Spleen (tissue), 11 donors: ENCODE results near the gene TMEM178B. TPM values are rescaled to one million over a fixed set of nuclear protein-coding genes. Genes with fewer than 3 reads are reported as not detected.

Experiments used
- DNase-seq: peaks from one replicate; pipeline ENCODE4 v3.0.0-alpha.2; 2020
- H3K27ac ChIP-seq, 8 donors: fragments of 200-600 bp; sonication (generic) in 7 of 8; 1 replicate in 4 of 8; 2 replicates in 4 of 8; pipeline versions ENCODE4 v1.5.0 to v1.8.0; 2016 to 2021; ENCODE audit warnings: inconsistent platforms in 4 of 8, mild to moderate bottlenecking in 4 of 8, moderate library complexity in 1 of 8
- H3K27me3 ChIP-seq, 7 donors: fragments of 200-600 bp; sonication (generic) in 6 of 7; replicated peaks in 1 of 7; 1 replicate in 4 of 7; 2 replicates in 3 of 7; pipeline versions ENCODE4 v1.5.0 to v1.8.0; 2016 to 2021; ENCODE audit warnings: inconsistent platforms in 3 of 7, mild to moderate bottlenecking in 1 of 7
- H3K36me3 ChIP-seq, 6 donors: fragments of 200-600 bp; sonication (generic) in 5 of 6; 1 replicate in 4 of 6; 2 replicates in 2 of 6; pipeline versions ENCODE4 v1.5.0 to v1.8.0; 2016 to 2021; ENCODE audit warnings: inconsistent platforms in 2 of 6
- H3K4me1 ChIP-seq, 6 donors: fragments of 200-600 bp; sonication (generic) in 5 of 6; 1 replicate in 3 of 6; 2 replicates in 3 of 6; pipeline versions ENCODE4 v1.5.0 to v1.8.0; 2016 to 2021; ENCODE audit warnings: inconsistent platforms in 3 of 6
- H3K4me3 ChIP-seq, 8 donors: fragments of 200-600 bp; sonication (generic) in 7 of 8; 1 replicate in 4 of 8; 2 replicates in 4 of 8; pipeline versions ENCODE4 v1.5.0 to v1.8.0; 2016 to 2021; ENCODE audit warnings: inconsistent platforms in 4 of 8, mild to moderate bottlenecking in 4 of 8, moderate library complexity in 2 of 8
- H3K9me3 ChIP-seq, 8 donors: fragments of 200-600 bp; sonication (generic) in 7 of 8; 1 replicate in 4 of 8; 2 replicates in 4 of 8; pipeline versions ENCODE4 v1.5.0 to v1.8.0; 2016 to 2021; ENCODE audit warnings: inconsistent platforms in 4 of 8
- CTCF ChIP-seq, 11 experiments: fragments of 200-600 bp in 7 of 11; fragments of 450-650 bp in 4 of 11; sonication (generic) in 4 of 11; IDR thresholded peaks in 8 of 11; conservative IDR thresholded peaks in 3 of 11; 1 replicate in 7 of 11; 2 replicates in 4 of 11; pipeline versions ENCODE4 v1.4.0 to v1.8.0; 2016 to 2021; ENCODE audit warnings: antibody characterized with exemption in 11 of 11, inconsistent platforms in 4 of 11, mild to moderate bottlenecking in 1 of 11
- POLR2A ChIP-seq, 3 donors: fragments of 450-650 bp; IDR thresholded peaks; one replicate each; pipeline ENCODE4 v1.5.1; 2017; ENCODE audit warnings: antibody characterized with exemption in 3 of 3, mild to moderate bottlenecking in 1 of 3
- POLR2AphosphoS5 ChIP-seq, 3 donors: sonication (generic); formaldehyde crosslinking; IDR thresholded peaks; one replicate each; pipeline ENCODE4 v1.5.1; 2017; ENCODE audit warnings: antibody characterized with exemption in 3 of 3
- WGBS, 5 donors: extraction: QIAGEN DNeasy Blood & Tissue Kit in 3 of 5; methylation state at CpG; one replicate each; pipeline versions ENCODE4 v1.1.5 to v1.1.7; 2013 to 2018; 5-methylcytosine and 5-hydroxymethylcytosine counted together
- intact Hi-C: fragments of 100-400 bp; cut with DNase I; formaldehyde crosslinking; loops from one replicate; pipeline ENCODE4 v1.15.0; 2023; ENCODE audit warnings: low total_unique reads
- polyA plus RNA-seq, 3 donors: library from polyadenylated mRNA; stranded (reverse); fragments of 200-250 nt; gene quantifications; one replicate each; pipeline ENCODE4 v1.2.1, GENCODE V29; 2013
- total RNA-seq, 7 donors: library from RNA; depleted of rRNA in 3 of 7; stranded (reverse); fragments of >200 nt in 3 of 7; fragmentation: NEBNext Ultra II Directional in 4 of 7; extraction: Animal tissue kit (Norgen Biotek cat#: 25700) in 4 of 7; gene quantifications; one replicate each; pipeline versions ENCODE4 v1.1.0 to v1.2.1, GENCODE V29; 2016 to 2021
- donor health status: healthy with polysubstance abuse.
- donor health status: DM: no; HTN: no; CAD: no; lungs with moderate emphysema.
- donor health status: DM: no; HTN: no; CAD: no.
- donor health status: Bipolar disorder and iron deficiency.
- donor health status: healthy.
- donor health status: DM: no; HTN: no; CAD: no.
- donor health status: DM: yes; HTN: yes; CAD: no.

Gene TMEM178B
- total and polyA plus RNA-seq, 10 donors = 0.35 to 5.5 (median 1.3) TPM

GRCh38 chr7:141363748-141364147 is 289.9 kb downstream of the TMEM178B start:
- intact Hi-C loops = no loop called here
- Histone ChIP-seq H3K9me3 (peaks cover 0 to 5% (median 0%) of the 10 kb centered on the region in 8 donors), H3K36me3 (no peaks in the 10 kb centered on the region), H3K27ac (no peak overlapping the region), H3K27me3 (no peaks in the 10 kb centered on the region), H3K4me1 (no peaks in the 10 kb centered on the region), H3K4me3 (no peak overlapping the region)
- WGBS, 5 donors = 92 to 96% (median 95%) methylated on average over 2 of the region's 2 CpGs
- DNase-seq = no peak
- TF ChIP-seq POLR2A (IDR thresholded peaks at IDR 0.05) = no peak
- no peak for TF ChIP-seq CTCF (IDR thresholded peaks at IDR 0.05 in 8 of 11, conservative IDR thresholded peaks at IDR 0.05 in 3 of 11)
- TF ChIP-seq POLR2AphosphoS5 (IDR thresholded peaks at IDR 0.05) = no peak

GRCh38 chr7:141366091-141366621 is 292.3 kb downstream of the TMEM178B start:
- DNase-seq = no peak
- intact Hi-C loops = no loop called here
- Histone ChIP-seq H3K27me3 (no peaks in the 10 kb centered on the region), H3K4me1 (no peaks in the 10 kb centered on the region), H3K4me3 (no peak overlapping the region), H3K36me3 (no peaks in the 10 kb centered on the region), H3K27ac (no peak overlapping the region), H3K9me3 (no peaks in the 10 kb centered on the region)
- WGBS, 5 donors = 40 to 67% (median 51%) methylated on average over 6 of the region's 6 CpGs
- TF ChIP-seq CTCF (IDR thresholded peaks at IDR 0.05 in 8 of 11, conservative IDR thresholded peaks at IDR 0.05 in 3 of 11) (no peak), POLR2AphosphoS5 (IDR thresholded peaks at IDR 0.05) (no peak), POLR2A (IDR thresholded peaks at IDR 0.05) (no peak)

GRCh38 chr7:141369422-141369821 is 295.6 kb downstream of the TMEM178B start:
- no peak overlapping the region for H3K27ac ChIP-seq
- no peak for DNase-seq
- WGBS, 5 donors = 55 to 79% (median 71%) methylated on average over 4 of the region's 4 CpGs
- no peaks in the 10 kb centered on the region for H3K9me3 ChIP-seq
- intact Hi-C loops = no loop called here
- H3K36me3 ChIP-seq = no peaks in the 10 kb centered on the region
- H3K4me1 ChIP-seq = no peaks in the 10 kb centered on the region
- no peaks in the 10 kb centered on the region for H3K27me3 ChIP-seq
- TF ChIP-seq CTCF (IDR thresholded peaks at IDR 0.05 in 8 of 11, conservative IDR thresholded peaks at IDR 0.05 in 3 of 11) = no peak
- TF ChIP-seq POLR2A (IDR thresholded peaks at IDR 0.05) = no peak
- no peak for TF ChIP-seq POLR2AphosphoS5 (IDR thresholded peaks at IDR 0.05)
- H3K4me3 ChIP-seq = no peak overlapping the region

DNA sequence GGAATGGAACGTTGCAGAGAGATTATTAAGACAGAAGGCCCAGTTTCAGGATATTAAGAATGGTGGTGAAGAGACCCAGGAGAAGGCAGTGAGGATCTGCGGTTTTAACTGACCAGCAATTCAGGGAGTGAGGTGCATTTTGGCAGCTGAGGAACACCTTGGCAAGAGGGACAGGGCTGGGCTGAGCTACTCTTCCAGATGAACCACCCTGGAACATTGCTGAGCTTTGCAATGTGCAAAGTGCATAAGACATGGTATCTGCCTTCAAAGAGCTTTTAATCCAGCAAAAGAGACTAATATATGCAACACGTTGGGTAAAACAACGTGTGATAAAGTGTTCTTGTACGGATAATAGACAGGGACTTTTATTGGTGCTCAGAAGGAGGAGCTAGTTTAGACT is 296.3 kb downstream of the TMEM178B start:
- intact Hi-C loops = no loop called here
- WGBS, 5 donors = 77 to 89% (median 79%) methylated on average over 5 of the region's 5 CpGs
- H3K4me3 ChIP-seq = no peak overlapping the region
- TF ChIP-seq POLR2AphosphoS5 (IDR thresholded peaks at IDR 0.05) (no peak), CTCF (IDR thresholded peaks at IDR 0.05 in 8 of 11, conservative IDR thresholded peaks at IDR 0.05 in 3 of 11) (no peak), POLR2A (IDR thresholded peaks at IDR 0.05) (no peak)
- no peaks in the 10 kb centered on the region for H3K36me3 ChIP-seq
- no peak for DNase-seq
- no peaks in the 10 kb centered on the region for H3K27me3 ChIP-seq
- no peaks in the 10 kb centered on the region for H3K4me1 ChIP-seq
- H3K27ac ChIP-seq = no peak overlapping the region
- H3K9me3 ChIP-seq = no peaks in the 10 kb centered on the region
